LNCaP clone FGC (cell line): ENCODE data around the gene C1QTNF12.

Source experiments
- DNase-seq: peaks from one replicate; pipeline ENCODE4 v3.0.0-alpha.2; 2011; ENCODE audit warnings: low read depth
- H3K4me3 ChIP-seq: 2 replicates; pipeline ENCODE4 v1.5.1; 2011; ENCODE audit warnings: mild to moderate bottlenecking, low read depth, low read length, control low read depth
- CTCF ChIP-seq: IDR thresholded peaks from 2 replicates; pipeline ENCODE4 v1.5.1; 2012; ENCODE audit warnings: mild to moderate bottlenecking; ENCODE audit not compliant: control insufficient read depth, insufficient read depth; ENCODE audit errors: extremely low read depth

Gene C1QTNF12

GRCh38 chr1:1239614-1240347 is 6.7 kb downstream of the C1QTNF12 start:
- peak overlapping the region; percentile 41 for H3K4me3 ChIP-seq
- no peak for DNase-seq
- TF ChIP-seq CTCF: no peak

GRCh38 chr1:1239227-1239613 is 7.3 kb downstream of the C1QTNF12 start:
- H3K4me3 ChIP-seq: no peak overlapping the region
- no peak for TF ChIP-seq CTCF
- DNase-seq: no peak

GRCh38 chr1:1238702-1239178 is 7.8 kb downstream of the C1QTNF12 start:
- no peak for DNase-seq
- no peak for TF ChIP-seq CTCF
- no peak overlapping the region for H3K4me3 ChIP-seq

- peak overlapping the region; percentile 25; the same call in 1 of the 2 replicates for H3K4me3 ChIP-seq
- DNase-seq: no peak
- TF ChIP-seq CTCF: no peak
Measured at GRCh38 chr1:1237874-1238701, 8.4 kb downstream of the C1QTNF12 start.

GRCh38 chr1:1236945-1237873 is 9.3 kb downstream of the C1QTNF12 start:
- H3K4me3 ChIP-seq: peak overlapping the region; percentile 30
- no peak for TF ChIP-seq CTCF
- DNase-seq: peak; percentile 59

- no peak for TF ChIP-seq CTCF
- H3K4me3 ChIP-seq: no peak overlapping the region
- no peak for DNase-seq
Measured at GRCh38 chr1:1236176-1236763, 10.3 kb downstream of the C1QTNF12 start.
